BE2C (cell line): Measurements from ENCODE around the gene MLC1.
A peak's percentile ranks its signal among the peaks of the same experiment; 100 is the strongest.

ENCODE experiments used
- DNase-seq: peaks from one replicate; pipeline ENCODE4 v3.0.0-alpha.2; 2020
- H3K27me3 ChIP-seq: fragments of 250-450 bp; sonication (Bioruptor Pico); 2 replicates; pipeline ENCODE4 v1.5.1; 2020; ENCODE audit warnings: mild to moderate bottlenecking
- H3K36me3 ChIP-seq: fragments of 250-450 bp; sonication (Bioruptor Pico); 2 replicates; pipeline ENCODE4 v1.5.1; 2020; ENCODE audit warnings: mild to moderate bottlenecking
- H3K4me1 ChIP-seq: fragments of 250-450 bp; sonication (Bioruptor Pico); 2 replicates; pipeline ENCODE4 v1.5.1; 2020
- H3K4me3 ChIP-seq: 2 replicates; pipeline ENCODE4 v1.5.1; 2011; ENCODE audit warnings: low read depth, low read length
- H3K9me3 ChIP-seq: fragments of 250-450 bp; sonication (Bioruptor Pico); 2 replicates; pipeline ENCODE4 v1.5.1; 2020
- TF ChIP-seq, protein P1 (sequence below): IDR thresholded peaks from 2 replicates; pipeline ENCODE4 v1.5.1; 2012; ENCODE audit warnings: mild to moderate bottlenecking, low read depth, low read length

The MLC1 gene

GRCh38 chr22:50046019-50046415, 39.2 kb downstream of the MLC1 start:
- no peaks in the 10 kb centered on the region for H3K4me1 ChIP-seq
- H3K4me3 ChIP-seq = no peak overlapping the region
- no peaks in the 10 kb centered on the region for H3K27me3 ChIP-seq
- H3K9me3 ChIP-seq = no peaks in the 10 kb centered on the region
- DNase-seq = no peak
- TF ChIP-seq, protein P1, sequence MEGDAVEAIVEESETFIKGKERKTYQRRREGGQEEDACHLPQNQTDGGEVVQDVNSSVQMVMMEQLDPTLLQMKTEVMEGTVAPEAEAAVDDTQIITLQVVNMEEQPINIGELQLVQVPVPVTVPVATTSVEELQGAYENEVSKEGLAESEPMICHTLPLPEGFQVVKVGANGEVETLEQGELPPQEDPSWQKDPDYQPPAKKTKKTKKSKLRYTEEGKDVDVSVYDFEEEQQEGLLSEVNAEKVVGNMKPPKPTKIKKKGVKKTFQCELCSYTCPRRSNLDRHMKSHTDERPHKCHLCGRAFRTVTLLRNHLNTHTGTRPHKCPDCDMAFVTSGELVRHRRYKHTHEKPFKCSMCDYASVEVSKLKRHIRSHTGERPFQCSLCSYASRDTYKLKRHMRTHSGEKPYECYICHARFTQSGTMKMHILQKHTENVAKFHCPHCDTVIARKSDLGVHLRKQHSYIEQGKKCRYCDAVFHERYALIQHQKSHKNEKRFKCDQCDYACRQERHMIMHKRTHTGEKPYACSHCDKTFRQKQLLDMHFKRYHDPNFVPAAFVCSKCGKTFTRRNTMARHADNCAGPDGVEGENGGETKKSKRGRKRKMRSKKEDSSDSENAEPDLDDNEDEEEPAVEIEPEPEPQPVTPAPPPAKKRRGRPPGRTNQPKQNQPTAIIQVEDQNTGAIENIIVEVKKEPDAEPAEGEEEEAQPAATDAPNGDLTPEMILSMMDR = no peak
- H3K36me3 ChIP-seq = no peaks in the 10 kb centered on the region

DNA sequence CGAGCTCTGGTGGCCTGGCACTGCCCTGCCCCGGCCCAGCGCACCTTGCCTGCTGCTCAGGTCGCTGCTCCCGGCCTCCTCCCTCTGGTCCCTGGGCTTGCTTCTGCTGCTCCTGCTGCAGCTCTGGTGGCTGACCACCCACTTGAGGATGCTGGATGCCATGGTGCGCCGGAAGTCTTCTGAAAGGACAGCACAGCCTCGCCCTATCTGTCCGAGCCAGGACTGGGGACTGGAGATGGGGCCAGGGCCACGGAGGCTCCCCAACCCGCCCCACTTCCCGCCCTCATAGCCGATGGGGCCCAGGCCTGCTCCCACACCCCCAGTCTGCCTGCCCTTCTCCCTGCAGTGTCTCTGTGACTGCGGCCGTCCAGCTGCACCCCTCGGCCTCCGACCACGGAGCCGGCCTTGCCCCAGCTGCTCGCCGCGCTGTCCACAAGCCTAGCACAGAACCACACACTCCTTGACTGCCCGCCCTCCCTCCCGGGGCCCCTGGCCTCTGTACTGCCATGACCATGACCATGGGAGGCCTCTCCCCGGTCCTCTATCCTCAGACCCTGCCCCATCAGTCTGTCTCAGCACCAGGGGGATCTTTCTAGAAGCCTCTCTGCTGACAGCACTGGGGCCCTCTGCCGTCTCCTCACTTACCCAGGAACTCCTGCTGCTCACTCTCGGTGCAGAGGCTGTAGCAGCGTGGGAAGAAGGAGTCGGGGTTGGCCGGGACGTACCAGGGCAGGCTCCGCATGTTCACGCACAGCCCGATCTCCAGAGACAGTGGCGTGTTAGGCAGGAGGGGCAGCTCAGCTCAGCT, 39.8 kb downstream of the MLC1 start:
- H3K27me3 ChIP-seq = no peaks in the 10 kb centered on the region
- no peaks in the 10 kb centered on the region for H3K4me1 ChIP-seq
- H3K4me3 ChIP-seq = no peak overlapping the region
- peak; percentile 7 for DNase-seq
- no peaks in the 10 kb centered on the region for H3K36me3 ChIP-seq
- TF ChIP-seq, protein P1 = no peak
- H3K9me3 ChIP-seq = no peaks in the 10 kb centered on the region

DNA sequence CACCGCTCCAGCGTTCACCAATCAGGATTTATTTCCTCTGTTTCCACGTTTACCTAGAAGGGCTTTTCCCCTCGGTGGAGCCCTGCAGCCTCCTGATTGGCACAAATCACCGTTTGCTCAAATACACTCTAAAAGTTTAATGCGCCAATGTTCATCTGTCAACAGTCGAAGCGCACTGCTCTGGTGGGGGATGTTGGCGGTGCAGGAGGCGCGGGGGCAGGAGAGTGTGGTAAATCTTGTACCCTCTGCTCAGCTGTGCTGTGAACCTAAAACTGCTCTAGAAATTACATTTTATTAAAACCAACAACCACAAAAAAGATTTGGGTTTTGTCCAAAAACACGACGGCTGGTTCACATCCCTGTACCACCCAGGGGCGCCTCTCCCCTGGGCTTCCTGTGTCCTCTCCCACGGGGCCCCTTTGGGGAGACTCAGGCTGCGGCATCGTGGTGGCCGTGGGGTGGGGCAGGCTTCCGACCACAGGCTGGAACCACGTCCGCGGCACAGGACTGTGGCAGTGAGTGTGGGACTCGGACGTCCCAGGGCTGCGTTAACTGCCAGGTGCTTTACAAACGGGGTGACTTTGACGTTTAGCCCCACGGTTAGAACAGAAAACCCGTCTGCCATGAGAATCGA, 40.6 kb downstream of the MLC1 start:
- H3K27me3 ChIP-seq = no peaks in the 10 kb centered on the region

DNA sequence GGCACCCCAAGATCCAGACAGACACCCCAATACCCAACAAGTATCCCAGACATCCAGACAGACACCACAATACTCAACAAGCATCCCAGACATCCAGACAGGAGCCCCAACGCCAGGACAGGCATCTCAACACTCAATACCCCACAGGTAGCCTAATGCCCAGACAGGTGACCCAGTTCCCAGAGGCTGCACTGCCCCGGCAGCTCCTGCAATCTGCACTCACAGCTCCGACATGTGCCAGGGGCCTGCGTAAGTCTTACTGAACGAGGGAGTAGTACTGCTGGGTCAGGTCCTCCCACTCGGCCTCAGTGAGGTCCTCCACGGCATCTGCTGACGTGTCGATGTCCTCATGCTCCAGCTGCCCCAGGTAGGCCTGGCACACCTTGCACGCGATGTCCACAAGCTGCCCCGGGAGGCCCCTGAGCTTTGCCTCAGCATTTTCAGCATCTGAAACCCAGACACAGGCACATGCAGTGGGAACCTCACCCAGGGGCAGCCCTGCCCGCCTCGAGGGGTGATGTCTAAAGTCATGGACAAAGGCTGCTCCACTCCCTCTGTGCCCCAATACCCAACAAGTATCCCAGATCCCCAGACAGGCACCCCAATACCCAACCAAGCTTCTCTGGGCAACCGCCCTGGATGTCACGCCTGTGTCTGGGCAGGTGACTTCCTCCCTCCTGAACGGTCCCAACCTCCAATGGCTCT, 43.7 kb downstream of the MLC1 start:
- no peak for DNase-seq
- TF ChIP-seq, protein P1 = no peak
- H3K27me3 ChIP-seq = no peaks in the 10 kb centered on the region

More for the DNA sequence above, 40.6 kb downstream of the MLC1 start:
- H3K36me3 ChIP-seq = no peaks in the 10 kb centered on the region
- no peaks in the 10 kb centered on the region for H3K9me3 ChIP-seq
- TF ChIP-seq, protein P1 = no peak
- no peaks in the 10 kb centered on the region for H3K4me1 ChIP-seq
- H3K4me3 ChIP-seq = no peak overlapping the region
- DNase-seq = no peak

GRCh38 chr22:50040717-50041116, 44.5 kb downstream of the MLC1 start:
- no peak overlapping the region for H3K4me3 ChIP-seq
- TF ChIP-seq, protein P1 = no peak
- no peak for DNase-seq
- no peaks in the 10 kb centered on the region for H3K36me3 ChIP-seq
- H3K4me1 ChIP-seq = no peaks in the 10 kb centered on the region
- H3K27me3 ChIP-seq = no peaks in the 10 kb centered on the region
- no peaks in the 10 kb centered on the region for H3K9me3 ChIP-seq

More for the DNA sequence above, 43.7 kb downstream of the MLC1 start:
- Histone ChIP-seq H3K9me3 (no peaks in the 10 kb centered on the region), H3K4me1 (no peaks in the 10 kb centered on the region), H3K4me3 (no peak overlapping the region), H3K36me3 (no peaks in the 10 kb centered on the region)
